GM12865 (cell line): Measurements from ENCODE around the gene GAB2.

Experiments
- DNase-seq: peaks from one replicate; pipeline ENCODE4 v3.0.0; 2010; ENCODE audit warnings: low read depth
- H3K4me3 ChIP-seq: 2 replicates; pipeline ENCODE4 v1.5.1; 2011; ENCODE audit warnings: mild to moderate bottlenecking, low read depth, low read length, control low read depth
- TF ChIP-seq, protein P1 (sequence below): IDR thresholded peaks from 2 replicates; pipeline ENCODE4 v1.5.1; 2011; ENCODE audit warnings: low read length, control low read depth, low read depth, inconsistent platforms; ENCODE audit not compliant: insufficient read depth; ENCODE audit errors: missing control alignments

The GAB2 gene

GRCh38 chr11:78332174-78332866, 85.3 kb downstream of the GAB2 start:
- no peak overlapping the region for H3K4me3 ChIP-seq
- TF ChIP-seq, protein P1, sequence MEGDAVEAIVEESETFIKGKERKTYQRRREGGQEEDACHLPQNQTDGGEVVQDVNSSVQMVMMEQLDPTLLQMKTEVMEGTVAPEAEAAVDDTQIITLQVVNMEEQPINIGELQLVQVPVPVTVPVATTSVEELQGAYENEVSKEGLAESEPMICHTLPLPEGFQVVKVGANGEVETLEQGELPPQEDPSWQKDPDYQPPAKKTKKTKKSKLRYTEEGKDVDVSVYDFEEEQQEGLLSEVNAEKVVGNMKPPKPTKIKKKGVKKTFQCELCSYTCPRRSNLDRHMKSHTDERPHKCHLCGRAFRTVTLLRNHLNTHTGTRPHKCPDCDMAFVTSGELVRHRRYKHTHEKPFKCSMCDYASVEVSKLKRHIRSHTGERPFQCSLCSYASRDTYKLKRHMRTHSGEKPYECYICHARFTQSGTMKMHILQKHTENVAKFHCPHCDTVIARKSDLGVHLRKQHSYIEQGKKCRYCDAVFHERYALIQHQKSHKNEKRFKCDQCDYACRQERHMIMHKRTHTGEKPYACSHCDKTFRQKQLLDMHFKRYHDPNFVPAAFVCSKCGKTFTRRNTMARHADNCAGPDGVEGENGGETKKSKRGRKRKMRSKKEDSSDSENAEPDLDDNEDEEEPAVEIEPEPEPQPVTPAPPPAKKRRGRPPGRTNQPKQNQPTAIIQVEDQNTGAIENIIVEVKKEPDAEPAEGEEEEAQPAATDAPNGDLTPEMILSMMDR = no peak
- no peak for DNase-seq

- TF ChIP-seq, protein P1 = no peak
- no peak overlapping the region for H3K4me3 ChIP-seq
- no peak for DNase-seq
These were observed 85.9 kb downstream of the GAB2 start for GRCh38 chr11:78331711-78332110.

DNA sequence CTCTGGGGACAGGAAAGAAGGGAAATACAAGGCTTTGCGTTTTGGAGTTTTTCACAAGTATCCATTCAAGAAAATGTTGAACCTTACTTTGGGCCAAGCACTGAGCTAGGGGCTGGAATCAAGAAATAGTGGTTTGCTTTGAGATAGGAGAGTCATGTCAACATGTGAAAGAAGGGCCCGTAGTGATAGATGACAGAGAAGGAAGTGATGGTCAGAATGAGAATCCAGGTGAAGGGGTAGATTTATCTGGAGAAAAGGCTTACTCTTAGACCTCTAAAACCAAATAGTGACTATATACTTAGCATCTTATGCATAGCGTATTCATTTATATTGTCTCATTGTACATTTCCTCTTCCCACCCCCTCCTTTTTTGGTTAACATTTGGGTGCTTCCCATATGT, 87.3 kb downstream of the GAB2 start:
- no peak for DNase-seq
- H3K4me3 ChIP-seq = no peak overlapping the region
- TF ChIP-seq, protein P1 = no peak

- TF ChIP-seq, protein P1 = no peak
- no peak overlapping the region for H3K4me3 ChIP-seq
- no peak for DNase-seq
These were observed 89.7 kb downstream of the GAB2 start for GRCh38 chr11:78327945-78328344.

- TF ChIP-seq, protein P1 = no peak
- H3K4me3 ChIP-seq = no peak overlapping the region
- peak; percentile 10 for DNase-seq
These were observed 92.3 kb downstream of the GAB2 start for GRCh38 chr11:78325274-78325781.

- TF ChIP-seq, protein P1 = no peak
- no peak overlapping the region for H3K4me3 ChIP-seq
- DNase-seq = peak; percentile 12
These were observed 94.3 kb downstream of the GAB2 start for GRCh38 chr11:78323363-78323762.
